AG09309 (cell line): ENCODE results near the gene EPHB4.

Experiments
- DNase-seq: peaks from one replicate; pipeline ENCODE4 v3.0.0-alpha.2; 2010; ENCODE audit warnings: low read depth
- H3K4me3 ChIP-seq: 2 replicates; pipeline ENCODE4 v1.5.1; 2011; ENCODE audit warnings: mild to moderate bottlenecking, low read depth, low read length, moderate library complexity; ENCODE audit not compliant: control insufficient read depth
- TF ChIP-seq, protein P1 (sequence below): IDR thresholded peaks from 2 replicates; pipeline ENCODE4 v1.5.1; 2011; ENCODE audit warnings: mild to moderate bottlenecking, low read depth, low read length, inconsistent platforms; ENCODE audit not compliant: insufficient read depth, control insufficient read depth; ENCODE audit errors: missing control alignments

Gene EPHB4

DNA sequence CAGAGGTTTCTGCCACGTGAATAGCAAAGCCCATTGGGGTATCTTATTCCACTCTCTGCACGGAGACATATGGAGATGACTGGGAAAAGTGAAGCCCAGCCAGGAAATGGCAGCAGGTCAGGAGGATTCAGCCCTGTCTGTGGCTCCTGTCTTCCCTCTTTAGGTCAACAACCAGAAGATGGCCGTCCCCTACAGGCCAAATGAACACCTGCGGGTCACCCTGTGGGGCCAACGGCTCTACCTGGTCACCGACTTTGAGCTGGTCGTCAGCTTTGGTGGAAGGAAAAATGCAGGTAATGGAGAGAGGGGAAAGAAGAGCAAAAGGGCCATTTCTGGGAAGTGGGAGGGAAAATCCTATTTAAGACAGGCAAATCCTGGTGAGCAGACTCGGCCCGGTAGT is 38.3 kb downstream of the EPHB4 start:
- no peak for DNase-seq
- H3K4me3 ChIP-seq: no peak overlapping the region
- TF ChIP-seq, protein P1, sequence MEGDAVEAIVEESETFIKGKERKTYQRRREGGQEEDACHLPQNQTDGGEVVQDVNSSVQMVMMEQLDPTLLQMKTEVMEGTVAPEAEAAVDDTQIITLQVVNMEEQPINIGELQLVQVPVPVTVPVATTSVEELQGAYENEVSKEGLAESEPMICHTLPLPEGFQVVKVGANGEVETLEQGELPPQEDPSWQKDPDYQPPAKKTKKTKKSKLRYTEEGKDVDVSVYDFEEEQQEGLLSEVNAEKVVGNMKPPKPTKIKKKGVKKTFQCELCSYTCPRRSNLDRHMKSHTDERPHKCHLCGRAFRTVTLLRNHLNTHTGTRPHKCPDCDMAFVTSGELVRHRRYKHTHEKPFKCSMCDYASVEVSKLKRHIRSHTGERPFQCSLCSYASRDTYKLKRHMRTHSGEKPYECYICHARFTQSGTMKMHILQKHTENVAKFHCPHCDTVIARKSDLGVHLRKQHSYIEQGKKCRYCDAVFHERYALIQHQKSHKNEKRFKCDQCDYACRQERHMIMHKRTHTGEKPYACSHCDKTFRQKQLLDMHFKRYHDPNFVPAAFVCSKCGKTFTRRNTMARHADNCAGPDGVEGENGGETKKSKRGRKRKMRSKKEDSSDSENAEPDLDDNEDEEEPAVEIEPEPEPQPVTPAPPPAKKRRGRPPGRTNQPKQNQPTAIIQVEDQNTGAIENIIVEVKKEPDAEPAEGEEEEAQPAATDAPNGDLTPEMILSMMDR: no peak

DNA sequence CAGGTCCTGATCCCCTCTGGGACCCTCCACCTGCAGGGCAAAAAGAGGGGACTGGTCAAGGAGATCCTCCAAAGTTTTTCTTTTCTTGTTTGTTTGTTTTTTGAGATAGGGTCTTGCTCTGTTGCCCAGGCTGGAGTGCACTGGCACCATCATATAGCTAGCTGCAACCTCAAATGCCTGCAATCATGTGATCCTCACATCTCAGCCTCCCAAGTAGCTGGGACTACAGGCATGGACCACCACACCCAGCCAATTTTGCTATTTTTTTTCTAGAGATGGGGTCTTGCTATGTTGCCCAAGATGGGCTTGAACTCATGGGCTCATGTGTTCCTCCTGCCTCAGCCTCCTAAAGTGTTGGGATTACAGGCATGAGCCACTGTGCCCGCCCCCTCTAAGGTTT is 41.0 kb downstream of the EPHB4 start:
- TF ChIP-seq, protein P1: no peak
- DNase-seq: no peak
- no peak overlapping the region for H3K4me3 ChIP-seq

DNA sequence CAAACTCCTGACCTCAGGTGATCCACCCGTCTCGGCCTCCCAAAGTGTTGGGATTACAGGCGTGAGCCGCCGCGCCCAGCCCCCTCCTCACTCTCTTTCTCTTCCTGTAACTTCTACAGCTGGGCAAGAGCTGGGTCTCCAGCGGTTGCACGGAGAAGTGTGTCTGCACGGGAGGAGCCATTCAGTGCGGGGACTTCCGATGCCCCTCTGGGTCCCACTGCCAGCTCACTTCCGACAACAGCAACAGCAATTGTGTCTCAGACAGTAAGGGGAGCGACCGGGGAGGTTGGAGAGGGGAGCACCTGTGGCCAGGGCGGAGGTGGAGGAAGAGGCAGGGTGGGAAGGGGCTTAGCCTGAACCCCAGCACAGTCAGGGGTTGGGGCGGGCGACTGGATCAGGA is 41.4 kb downstream of the EPHB4 start:
- no peak overlapping the region for H3K4me3 ChIP-seq
- TF ChIP-seq, protein P1: no peak
- DNase-seq: no peak

DNA sequence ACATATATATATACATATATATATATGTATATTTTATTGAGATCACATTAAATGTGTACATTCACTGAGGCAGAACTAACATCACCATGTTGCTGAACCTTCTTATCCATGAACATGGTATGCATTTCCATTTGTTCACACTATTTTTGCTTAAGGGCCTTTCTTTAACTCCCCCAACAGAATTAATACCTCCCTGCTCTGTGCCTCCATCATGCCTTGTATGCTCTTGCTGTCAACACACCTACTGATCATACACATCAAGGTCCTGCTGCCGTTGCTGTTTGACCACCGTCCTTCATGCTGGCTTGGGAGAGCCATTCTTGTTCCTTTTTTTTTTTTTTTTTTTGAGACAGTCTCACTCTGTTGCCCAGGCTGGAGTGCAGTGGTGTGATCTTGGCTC is 43.5 kb downstream of the EPHB4 start:
- TF ChIP-seq, protein P1: no peak
- no peak overlapping the region for H3K4me3 ChIP-seq
- DNase-seq: no peak

DNA sequence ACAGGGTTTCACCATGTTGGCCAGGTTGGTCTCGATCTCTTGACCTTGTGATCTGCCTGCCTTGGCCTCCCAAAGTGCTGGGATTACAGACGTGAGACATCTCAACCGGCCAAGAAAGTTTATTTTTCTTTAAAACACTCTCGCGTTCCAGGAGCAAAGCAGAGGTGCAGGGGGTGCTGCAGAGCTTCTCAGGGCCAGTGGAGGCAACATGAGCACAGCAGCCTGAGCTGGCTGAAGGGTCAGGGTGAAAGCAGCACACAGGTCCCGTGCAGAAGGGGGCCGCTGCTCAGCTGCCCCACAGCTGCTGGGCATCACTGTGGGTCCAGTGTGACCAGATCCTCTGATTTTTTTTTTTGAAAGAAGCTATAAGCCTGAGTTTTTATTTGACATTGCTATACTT is 46.1 kb downstream of the EPHB4 start:
- no peak for DNase-seq
- TF ChIP-seq, protein P1: no peak
- no peak overlapping the region for H3K4me3 ChIP-seq

DNA sequence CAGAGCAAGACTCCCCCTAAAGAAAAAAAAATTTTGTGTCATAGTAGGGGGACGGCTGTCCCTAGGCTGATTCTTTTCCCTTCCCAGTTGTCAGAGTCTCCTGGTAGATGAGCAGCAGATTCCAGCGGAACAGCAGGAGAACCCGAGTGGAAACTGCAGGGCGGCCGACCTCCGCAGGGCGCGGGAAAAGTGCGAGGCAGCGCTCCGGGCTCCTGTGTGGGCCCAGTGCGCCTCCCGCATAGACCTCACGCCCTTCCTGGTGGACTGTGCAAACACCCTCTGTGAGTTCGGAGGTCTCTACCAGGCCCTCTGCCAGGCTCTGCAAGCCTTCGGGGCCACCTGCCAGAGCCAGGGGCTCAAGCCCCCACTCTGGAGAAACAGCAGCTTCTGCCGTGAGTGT is 48.0 kb downstream of the EPHB4 start:
- DNase-seq: no peak
- TF ChIP-seq, protein P1: no peak
- H3K4me3 ChIP-seq: no peak overlapping the region

DNA sequence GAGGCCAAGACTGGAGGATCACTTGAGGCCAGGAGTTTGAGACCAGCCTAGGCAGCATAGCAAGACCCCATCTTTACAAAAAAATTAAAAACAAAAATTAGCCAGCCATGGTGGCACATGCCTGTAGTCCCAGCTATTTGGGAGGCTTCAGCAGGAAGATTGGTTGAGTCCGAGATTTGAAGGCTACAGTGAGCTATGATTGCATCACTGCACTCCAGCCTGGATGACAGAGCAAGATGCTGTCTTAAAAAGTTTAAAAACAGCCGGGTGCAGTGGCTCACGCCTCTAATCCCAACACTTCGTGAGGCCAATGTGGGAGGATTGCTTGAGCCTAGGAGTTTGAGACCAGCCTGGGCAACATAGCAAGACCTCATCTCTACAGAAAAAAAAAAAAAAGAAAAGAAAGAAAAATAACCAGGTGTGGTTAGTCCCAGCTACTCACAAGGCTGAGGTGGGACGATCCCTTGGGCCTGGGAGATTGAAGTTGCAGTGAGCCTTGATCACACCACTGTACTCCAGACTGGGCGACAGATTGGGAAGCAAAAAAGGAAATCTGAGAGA is 49.2 kb downstream of the EPHB4 start:
- DNase-seq: no peak
- TF ChIP-seq, protein P1: no peak

More for the DNA sequence above, 49.2 kb downstream of the EPHB4 start:
- no peak overlapping the region for H3K4me3 ChIP-seq
